Epithelial cell of esophagus (primary cell): Measurements from ENCODE around the gene SHISAL1.

Experiments
- DNase-seq: peaks from one replicate; pipeline ENCODE4 v3.0.0; 2010; ENCODE audit warnings: low read depth
- H3K4me3 ChIP-seq: 2 replicates; pipeline ENCODE4 v1.5.1; 2011; ENCODE audit warnings: mild to moderate bottlenecking, low read length, control low read depth
- CTCF ChIP-seq: IDR thresholded peaks from 2 replicates; pipeline ENCODE4 v1.5.1; 2011; ENCODE audit warnings: low read depth, mild to moderate bottlenecking, low read length, control low read depth, inconsistent platforms; ENCODE audit not compliant: insufficient read depth; ENCODE audit errors: missing control alignments

SHISAL1 gene

GRCh38 chr22:44337678-44338004, 24.9 kb upstream of the SHISAL1 start:
- no peak for TF ChIP-seq CTCF
- peak; percentile 81 for DNase-seq
- H3K4me3 ChIP-seq = no peak overlapping the region

GRCh38 chr22:44336962-44337677, 24.4 kb upstream of the SHISAL1 start:
- DNase-seq = peak; percentile 61
- no peak overlapping the region for H3K4me3 ChIP-seq
- TF ChIP-seq CTCF = no peak

- H3K4me3 ChIP-seq = no peak overlapping the region
- DNase-seq = peak; percentile 48
- peak; percentile 30 for TF ChIP-seq CTCF
These were observed 23.4 kb upstream of the SHISAL1 start for GRCh38 chr22:44335903-44336803.

GRCh38 chr22:44335066-44335839, 22.5 kb upstream of the SHISAL1 start:
- DNase-seq = no peak
- H3K4me3 ChIP-seq = no peak overlapping the region
- TF ChIP-seq CTCF = no peak

GRCh38 chr22:44333847-44334635, 21.3 kb upstream of the SHISAL1 start:
- TF ChIP-seq CTCF = no peak
- DNase-seq = no peak

GRCh38 chr22:44332946-44333345, 20.2 kb upstream of the SHISAL1 start:
- H3K4me3 ChIP-seq = no peak overlapping the region
- DNase-seq = no peak
- no peak for TF ChIP-seq CTCF

More at GRCh38 chr22:44333847-44334635, 21.3 kb upstream of the SHISAL1 start:
- no peak overlapping the region for H3K4me3 ChIP-seq
